SU-DHL-6 (cell line): ENCODE measurements around the gene CFAP251.

ENCODE experiments used
- EZH2phosphoT487 ChIP-seq: fragments of 200-600 bp; sonication (generic), shearing (Covaris generic); conservative IDR thresholded peaks from 2 replicates; pipeline ENCODE4 v1.6.1; 2018; ENCODE audit warnings: mild to moderate bottlenecking, antibody characterized with exemption, low read length, moderate library complexity, mixed read lengths
- TF ChIP-seq, protein P1 (sequence below): fragments of 200-600 bp; sonication (generic); IDR thresholded peaks from one replicate; pipeline ENCODE4 v1.5.1; 2017; ENCODE audit warnings: antibody characterized with exemption, mild to moderate bottlenecking, low read length, moderate library complexity; ENCODE audit not compliant: insufficient read depth, poor library complexity, severe bottlenecking

- TF ChIP-seq, protein P1, sequence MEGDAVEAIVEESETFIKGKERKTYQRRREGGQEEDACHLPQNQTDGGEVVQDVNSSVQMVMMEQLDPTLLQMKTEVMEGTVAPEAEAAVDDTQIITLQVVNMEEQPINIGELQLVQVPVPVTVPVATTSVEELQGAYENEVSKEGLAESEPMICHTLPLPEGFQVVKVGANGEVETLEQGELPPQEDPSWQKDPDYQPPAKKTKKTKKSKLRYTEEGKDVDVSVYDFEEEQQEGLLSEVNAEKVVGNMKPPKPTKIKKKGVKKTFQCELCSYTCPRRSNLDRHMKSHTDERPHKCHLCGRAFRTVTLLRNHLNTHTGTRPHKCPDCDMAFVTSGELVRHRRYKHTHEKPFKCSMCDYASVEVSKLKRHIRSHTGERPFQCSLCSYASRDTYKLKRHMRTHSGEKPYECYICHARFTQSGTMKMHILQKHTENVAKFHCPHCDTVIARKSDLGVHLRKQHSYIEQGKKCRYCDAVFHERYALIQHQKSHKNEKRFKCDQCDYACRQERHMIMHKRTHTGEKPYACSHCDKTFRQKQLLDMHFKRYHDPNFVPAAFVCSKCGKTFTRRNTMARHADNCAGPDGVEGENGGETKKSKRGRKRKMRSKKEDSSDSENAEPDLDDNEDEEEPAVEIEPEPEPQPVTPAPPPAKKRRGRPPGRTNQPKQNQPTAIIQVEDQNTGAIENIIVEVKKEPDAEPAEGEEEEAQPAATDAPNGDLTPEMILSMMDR: no peak
- no peak for TF ChIP-seq EZH2phosphoT487
Measured at GRCh38 chr12:121872546-121873215, 45.7 kb upstream of the CFAP251 start.
